ENCODE data around the gene UBE2J2.
A peak's percentile ranks its signal among the peaks of the same experiment; 100 is the strongest.

UBE2J2 gene

GRCh38 chr1:1216770-1217620 is 56.7 kb downstream of the UBE2J2 start:
- no peak for DNase-seq (ENCODE audit: insufficient read length, low spot score)
- no peak for FAIRE-seq

DNA sequence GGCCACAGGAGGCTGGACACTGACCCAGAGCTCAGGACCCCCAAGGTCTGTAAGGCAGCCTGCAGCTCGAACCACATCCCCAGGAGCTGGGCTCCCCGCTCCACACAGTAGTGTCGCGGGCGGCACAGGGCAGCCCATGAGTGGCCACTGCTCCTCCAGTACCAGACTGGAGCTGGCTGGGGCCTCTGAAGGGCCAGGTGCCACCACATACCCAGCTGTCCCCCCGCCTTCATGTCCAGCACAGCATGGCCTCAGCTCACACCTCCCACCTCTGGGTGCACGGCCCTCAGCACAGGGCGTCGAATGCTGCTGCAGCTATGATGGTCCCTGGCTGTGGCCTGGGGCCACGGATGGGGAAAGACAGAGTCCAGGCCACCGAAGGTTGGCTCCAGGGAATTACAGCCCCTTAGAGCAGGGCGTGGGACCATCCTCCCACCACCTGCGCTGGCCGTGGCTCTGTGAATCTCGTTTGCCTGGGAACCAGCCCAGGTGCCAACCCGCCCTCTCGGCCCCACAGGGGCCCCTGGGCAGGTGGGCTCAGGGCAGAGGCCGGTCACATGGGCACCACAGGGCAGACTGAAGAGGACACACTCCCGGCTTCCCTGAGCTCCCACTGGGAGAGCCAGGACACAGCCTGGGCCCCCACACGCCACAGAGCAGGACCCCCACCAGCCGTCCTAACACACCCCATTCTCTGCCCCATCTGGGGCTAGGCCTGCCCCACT is 57.6 kb downstream of the UBE2J2 start:
- DNase-seq (ENCODE audit: insufficient read length, low spot score): no peak
- FAIRE-seq: no peak

- no peak for FAIRE-seq
Measured at GRCh38 chr1:1215080-1215676, 58.5 kb downstream of the UBE2J2 start.

DNA sequence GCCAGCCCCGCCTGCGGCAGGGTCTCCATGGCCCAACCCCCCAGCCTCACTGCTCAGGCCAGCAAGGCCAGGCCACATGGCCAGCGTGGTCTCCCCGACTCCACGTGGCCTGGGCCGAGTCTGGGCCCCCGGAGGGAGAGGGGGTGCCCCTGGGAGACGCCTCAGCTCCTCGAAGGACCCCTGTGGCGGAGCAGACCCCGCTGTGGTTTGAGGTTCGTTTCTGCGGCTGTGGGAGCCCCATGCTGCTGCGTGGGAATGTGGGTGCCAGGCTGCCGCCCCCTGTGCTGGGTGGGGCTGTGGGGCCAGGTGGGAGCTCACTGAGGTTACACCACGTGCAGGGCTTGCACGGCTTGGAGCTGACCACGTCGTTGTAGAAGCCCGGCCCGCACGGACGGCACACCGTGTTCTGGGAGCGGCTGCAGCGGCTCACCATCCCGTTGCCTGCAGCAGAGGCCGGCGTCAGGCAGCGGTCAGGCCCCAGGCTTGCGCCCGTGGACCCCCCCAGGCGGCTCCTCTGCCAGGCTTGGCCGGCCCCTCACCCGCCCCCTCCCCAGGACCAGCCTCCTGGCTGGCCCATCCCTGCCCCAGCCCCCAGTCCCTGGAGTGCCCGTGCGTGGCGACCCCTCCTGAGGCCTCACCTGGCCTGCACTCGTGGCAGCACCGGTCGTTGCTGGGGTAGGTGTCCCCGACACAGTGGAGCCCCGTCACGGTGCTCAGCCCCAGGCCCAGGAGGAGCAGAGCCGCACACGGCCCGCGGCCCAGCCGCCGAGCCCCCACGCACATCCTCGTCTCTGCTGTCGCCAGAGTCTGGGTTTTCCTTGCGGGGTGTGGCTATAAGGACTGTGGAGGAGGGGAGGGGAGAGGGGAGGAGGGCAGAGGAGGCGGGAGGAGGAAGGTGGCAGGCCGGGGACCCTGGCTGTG is 60.0 kb downstream of the UBE2J2 start, which contains the start of gene TNFRSF4:
TSS of gene TNFRSF4 (minus strand) at position 809 of the 921 bp plus-strand sequence. CDS start at position 783, 26 bp downstream.
- no peak for FAIRE-seq
- DNase-seq (ENCODE audit: insufficient read length, low spot score): no peak

More at GRCh38 chr1:1215080-1215676, 58.5 kb downstream of the UBE2J2 start:
- no peak for DNase-seq (ENCODE audit: insufficient read length, low spot score)

DNA sequence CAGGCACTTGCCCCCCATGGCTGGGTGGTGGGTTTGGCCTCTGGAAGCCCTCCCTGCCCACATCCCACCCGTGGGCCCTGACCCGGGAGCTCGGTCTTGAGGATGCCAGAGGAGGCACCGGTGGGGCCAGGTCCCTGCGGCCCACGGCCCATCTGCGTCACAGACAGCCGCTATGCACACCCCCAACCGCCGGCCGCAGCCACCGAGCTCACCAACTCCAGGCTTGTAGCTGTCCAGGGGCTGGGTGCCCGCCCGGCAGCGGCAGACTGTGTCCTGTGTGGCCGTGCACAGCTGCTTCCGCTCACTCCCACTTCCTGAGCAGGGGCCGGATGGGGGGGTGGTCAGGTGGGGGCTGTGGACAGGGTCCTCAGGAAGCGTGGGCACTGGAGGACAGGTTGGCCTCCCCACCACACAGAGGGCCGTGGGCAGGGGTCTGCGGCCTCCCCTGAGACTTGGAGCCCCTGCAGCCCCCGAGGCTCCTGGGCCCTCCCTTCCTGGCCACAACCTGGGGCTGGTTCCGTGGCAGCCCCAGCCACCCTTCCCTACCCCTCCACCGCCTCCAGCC is 60.8 kb downstream of the UBE2J2 start:
- DNase-seq (ENCODE audit: insufficient read length, low spot score) (no peak), FAIRE-seq (peak; percentile 83)

- DNase-seq (ENCODE audit: insufficient read length, low spot score) (no peak), FAIRE-seq (no peak)
Measured at GRCh38 chr1:1211541-1212441, 61.9 kb downstream of the UBE2J2 start.

- DNase-seq (ENCODE audit: insufficient read length, low spot score) (no peak), FAIRE-seq (no peak)
Measured at GRCh38 chr1:1210726-1211540, 62.7 kb downstream of the UBE2J2 start.

DNA sequence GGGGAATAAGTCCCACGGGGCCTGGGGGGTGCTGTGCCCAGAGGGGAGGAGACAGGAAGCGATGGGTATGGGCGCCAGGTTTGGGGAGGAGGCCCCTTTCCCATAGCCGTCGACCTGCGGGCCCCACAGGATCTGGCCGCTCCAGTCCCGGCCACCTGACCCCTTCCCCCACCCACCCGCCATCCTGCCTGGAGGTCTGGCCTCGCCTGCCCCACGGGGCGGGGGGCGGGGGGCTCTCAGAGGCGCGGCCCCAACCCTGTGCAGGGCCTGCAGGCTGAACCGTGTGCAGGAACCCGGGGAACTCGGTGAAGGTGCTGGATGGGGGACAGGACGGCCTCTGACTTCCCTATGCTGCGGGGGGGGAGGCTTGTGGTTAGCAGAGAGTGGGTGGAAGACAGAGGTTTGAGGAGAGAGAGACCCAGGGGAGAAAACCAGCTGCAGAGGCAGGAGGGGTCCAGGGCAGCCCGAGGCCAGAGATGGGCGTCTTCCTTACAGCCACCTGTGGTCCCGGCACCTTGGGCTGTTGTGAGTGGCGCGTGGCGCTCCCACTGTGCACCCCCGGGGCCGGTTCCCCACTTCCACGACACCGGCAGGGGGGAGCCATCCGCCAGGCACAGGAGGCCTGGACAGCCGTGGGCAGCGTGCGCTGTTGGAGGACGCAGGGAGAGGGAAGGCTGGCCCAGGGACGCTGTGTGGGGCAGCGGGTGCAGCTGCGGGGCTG is 64.8 kb downstream of the UBE2J2 start:
- FAIRE-seq (no peak), DNase-seq (ENCODE audit: insufficient read length, low spot score) (no peak)

GRCh38 chr1:1207571-1207892 is 66.1 kb downstream of the UBE2J2 start:
- FAIRE-seq: no peak

GRCh38 chr1:1206966-1207531 is 66.6 kb downstream of the UBE2J2 start:
- DNase-seq (ENCODE audit: insufficient read length, low spot score): no peak
- FAIRE-seq: no peak

More at GRCh38 chr1:1207571-1207892, 66.1 kb downstream of the UBE2J2 start:
- DNase-seq (ENCODE audit: insufficient read length, low spot score): no peak

DNA sequence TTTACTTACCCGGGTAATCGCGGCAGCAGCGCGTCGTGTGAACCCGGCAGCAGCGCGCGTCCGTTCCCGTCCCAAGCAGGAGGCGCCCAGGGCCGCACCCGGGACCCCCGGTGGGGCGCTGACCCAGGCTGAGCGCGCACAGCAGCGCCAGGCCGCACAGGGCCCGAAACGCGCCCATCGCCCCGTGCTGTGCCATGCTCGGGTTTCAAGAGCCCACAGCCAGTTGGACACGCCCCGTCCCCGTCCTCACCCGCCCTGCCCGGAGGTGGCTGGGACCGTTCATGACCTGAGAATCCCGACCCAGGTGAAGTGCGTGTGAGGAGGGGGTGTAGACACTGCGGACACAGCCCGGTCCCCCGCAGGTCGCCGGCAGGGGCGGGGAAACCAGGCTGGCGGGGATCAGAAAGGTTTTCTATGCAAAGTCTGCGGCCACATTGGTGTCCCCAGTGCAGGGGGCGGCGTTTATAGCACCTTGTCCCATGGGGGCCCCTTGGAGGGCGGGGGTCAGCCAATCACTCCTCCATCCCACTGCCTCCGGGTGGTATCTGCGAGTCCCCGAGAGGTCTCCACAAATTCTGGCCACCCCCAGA is 67.2 kb downstream of the UBE2J2 start, which contains the start of gene TNFRSF18:
TSS of gene TNFRSF18 (minus strand) at position 217 of the 590 bp plus-strand sequence. CDS start at position 196, 21 bp downstream.
- FAIRE-seq (no peak), DNase-seq (ENCODE audit: insufficient read length, low spot score) (no peak)

- FAIRE-seq (no peak), DNase-seq (ENCODE audit: insufficient read length, low spot score) (no peak)
Measured at GRCh38 chr1:1205769-1206375, 67.8 kb downstream of the UBE2J2 start.

- FAIRE-seq (no peak), DNase-seq (ENCODE audit: insufficient read length, low spot score) (no peak)
Measured at GRCh38 chr1:1204998-1205768, 68.5 kb downstream of the UBE2J2 start.

- DNase-seq (ENCODE audit: insufficient read length, low spot score): no peak
- no peak for FAIRE-seq
Measured at GRCh38 chr1:1204425-1204920, 69.2 kb downstream of the UBE2J2 start.

All from GM19239 (cell line).